ENCODE results near the gene ACP6. TPM values are rescaled to one million over a fixed set of nuclear protein-coding genes. Genes with fewer than 3 reads are reported as not detected.

Gene ACP6
- polyA plus RNA-seq, 2 of the 4 experiments (the other 2 are of a cell fraction), result 14.9 to 26.2 TPM

DNA sequence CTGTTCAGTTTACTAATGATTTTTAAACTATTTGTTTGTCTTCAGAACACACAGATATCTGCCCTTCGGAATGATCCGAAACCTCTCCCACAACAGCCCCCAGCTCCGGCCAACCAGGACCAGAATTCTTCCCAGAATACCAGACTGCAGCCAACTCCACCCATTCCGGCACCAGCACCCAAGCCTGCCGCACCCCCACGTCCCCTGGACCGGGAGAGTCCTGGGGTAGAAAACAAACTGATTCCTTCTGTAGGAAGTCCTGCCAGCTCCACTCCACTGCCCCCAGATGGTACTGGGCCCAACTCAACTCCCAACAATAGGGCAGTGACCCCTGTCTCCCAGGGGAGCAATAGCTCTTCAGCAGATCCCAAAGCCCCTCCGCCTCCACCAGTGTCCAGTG is 51.6 kb downstream of the ACP6 start:
- CTCF ChIA-PET, result interaction anchor here (0.8 to 2.5 kb wide), 3 partner anchors 9 to 123 kb away, joined by 4 to 11 read pairs (median 4); no protein-coding TSS in a partner anchor
- H3K4me2 ChIP-seq, result no peak overlapping the region
- DNase-seq (ENCODE audit: low read depth in 1 of 2, low spot score in 1 of 2) (no peak), FAIRE-seq (no peak), ATAC-seq (no peak)
- TF ChIP-seq E2F6 (IDR thresholded peaks at IDR 0.05; ENCODE audit: borderline replicate concordance, low read depth), result no peak
- TF ChIP-seq, protein P1, sequence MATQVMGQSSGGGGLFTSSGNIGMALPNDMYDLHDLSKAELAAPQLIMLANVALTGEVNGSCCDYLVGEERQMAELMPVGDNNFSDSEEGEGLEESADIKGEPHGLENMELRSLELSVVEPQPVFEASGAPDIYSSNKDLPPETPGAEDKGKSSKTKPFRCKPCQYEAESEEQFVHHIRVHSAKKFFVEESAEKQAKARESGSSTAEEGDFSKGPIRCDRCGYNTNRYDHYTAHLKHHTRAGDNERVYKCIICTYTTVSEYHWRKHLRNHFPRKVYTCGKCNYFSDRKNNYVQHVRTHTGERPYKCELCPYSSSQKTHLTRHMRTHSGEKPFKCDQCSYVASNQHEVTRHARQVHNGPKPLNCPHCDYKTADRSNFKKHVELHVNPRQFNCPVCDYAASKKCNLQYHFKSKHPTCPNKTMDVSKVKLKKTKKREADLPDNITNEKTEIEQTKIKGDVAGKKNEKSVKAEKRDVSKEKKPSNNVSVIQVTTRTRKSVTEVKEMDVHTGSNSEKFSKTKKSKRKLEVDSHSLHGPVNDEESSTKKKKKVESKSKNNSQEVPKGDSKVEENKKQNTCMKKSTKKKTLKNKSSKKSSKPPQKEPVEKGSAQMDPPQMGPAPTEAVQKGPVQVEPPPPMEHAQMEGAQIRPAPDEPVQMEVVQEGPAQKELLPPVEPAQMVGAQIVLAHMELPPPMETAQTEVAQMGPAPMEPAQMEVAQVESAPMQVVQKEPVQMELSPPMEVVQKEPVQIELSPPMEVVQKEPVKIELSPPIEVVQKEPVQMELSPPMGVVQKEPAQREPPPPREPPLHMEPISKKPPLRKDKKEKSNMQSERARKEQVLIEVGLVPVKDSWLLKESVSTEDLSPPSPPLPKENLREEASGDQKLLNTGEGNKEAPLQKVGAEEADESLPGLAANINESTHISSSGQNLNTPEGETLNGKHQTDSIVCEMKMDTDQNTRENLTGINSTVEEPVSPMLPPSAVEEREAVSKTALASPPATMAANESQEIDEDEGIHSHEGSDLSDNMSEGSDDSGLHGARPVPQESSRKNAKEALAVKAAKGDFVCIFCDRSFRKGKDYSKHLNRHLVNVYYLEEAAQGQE (IDR thresholded peaks at IDR 0.05), result no peak
- TF ChIP-seq HEYL (CRISPR knock-in tag; IDR thresholded peaks at IDR 0.05), result no peak
- no peak for TF ChIP-seq HOXB5 (CRISPR knock-in tag; IDR thresholded peaks at IDR 0.05)
- TF ChIP-seq BCL3 (IDR thresholded peaks at IDR 0.05), result no peak
- no peak for TF ChIP-seq CHD2 (IDR thresholded peaks at IDR 0.05; ENCODE audit: low read length, partially characterized antibody)
- no peak for TF ChIP-seq RAD21 (conservative IDR thresholded peaks at IDR 0.05 in 1 of 2, IDR thresholded peaks at IDR 0.05 in 1 of 2)
- no peak for TF ChIP-seq MAX (IDR thresholded peaks at IDR 0.05)
- TF ChIP-seq SREBF2 (IDR thresholded peaks at IDR 0.05), result no peak
- TF ChIP-seq RARB (CRISPR knock-in tag; IDR thresholded peaks at IDR 0.05), result no peak
- no peak for TF ChIP-seq NR3C1 (IDR thresholded peaks at IDR 0.05)
- TF ChIP-seq CHD4 (IDR thresholded peaks at IDR 0.05; ENCODE audit: borderline replicate concordance), result no peak
- no peak for TF ChIP-seq RCOR1 (IDR thresholded peaks at IDR 0.05; ENCODE audit: low read depth, low read length)
- TF ChIP-seq TFCP2L1 (CRISPR knock-in tag; IDR thresholded peaks at IDR 0.05), result no peak
- no peak for TF ChIP-seq RFX5 (IDR thresholded peaks at IDR 0.05)
- no peak for TF ChIP-seq EP300 (IDR thresholded peaks at IDR 0.05)
- TF ChIP-seq ESRRA (IDR thresholded peaks at IDR 0.05; ENCODE audit: borderline replicate concordance, low read length), result no peak
- TF ChIP-seq, protein P2, sequence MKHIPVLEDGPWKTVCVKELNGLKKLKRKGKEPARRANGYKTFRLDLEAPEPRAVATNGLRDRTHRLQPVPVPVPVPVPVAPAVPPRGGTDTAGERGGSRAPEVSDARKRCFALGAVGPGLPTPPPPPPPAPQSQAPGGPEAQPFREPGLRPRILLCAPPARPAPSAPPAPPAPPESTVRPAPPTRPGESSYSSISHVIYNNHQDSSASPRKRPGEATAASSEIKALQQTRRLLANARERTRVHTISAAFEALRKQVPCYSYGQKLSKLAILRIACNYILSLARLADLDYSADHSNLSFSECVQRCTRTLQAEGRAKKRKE (CRISPR knock-in tag; IDR thresholded peaks at IDR 0.05; ENCODE audit: low read depth), result no peak
- TF ChIP-seq FOXS1 (CRISPR knock-in tag; IDR thresholded peaks at IDR 0.05), result no peak
- no peak for TF ChIP-seq KDM5A (IDR thresholded peaks at IDR 0.05)
- 91% methylated on average over 8 of the region's 8 CpGs for WGBS (ENCODE audit: missing lambda C conversion rate)
- no peaks in the 10 kb centered on the region for H3K9me3 ChIP-seq
- no peaks in the 10 kb centered on the region for H3K4me1 ChIP-seq
- no peak overlapping the region for H3K27ac ChIP-seq
- H3K4me3 ChIP-seq, result no peak overlapping the region
- POLR2A ChIA-PET, result no interaction called here

DNA sequence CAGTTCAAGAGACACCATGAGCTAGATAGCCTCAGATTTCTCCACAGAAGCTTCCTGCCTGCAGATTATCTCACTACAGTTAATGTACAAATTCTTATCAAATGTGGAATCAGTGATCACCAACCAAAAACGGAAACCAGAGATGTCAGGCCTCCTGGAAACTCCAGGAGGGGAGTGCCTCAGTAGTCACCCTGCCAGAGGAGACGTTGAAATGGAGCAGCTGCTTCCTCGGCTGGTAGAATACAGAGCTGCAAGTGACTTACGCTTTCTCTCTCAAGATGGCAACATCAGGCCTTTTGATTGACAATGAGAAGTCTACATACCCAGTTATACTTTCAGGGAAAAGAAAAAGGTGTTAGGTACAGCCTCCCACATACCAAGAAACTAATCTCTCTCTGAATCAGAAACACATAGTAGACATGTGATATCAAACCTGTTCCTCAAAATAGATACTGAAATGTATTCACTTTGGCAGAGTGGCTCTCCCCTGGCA is 52.2 kb downstream of the ACP6 start:
- Histone ChIP-seq H3K4me2 (no peak overlapping the region), H3K27ac (no peak overlapping the region), H3K9me3 (no peaks in the 10 kb centered on the region), H3K4me3 (no peak overlapping the region), H3K4me1 (peaks cover 3% of the 10 kb centered on the region; the same call in 2 of the 3 replicates)
- POLR2A ChIA-PET, result no interaction called here
- ATAC-seq (no peak), DNase-seq (ENCODE audit: low read depth in 1 of 2, low spot score in 1 of 2) (no peak), FAIRE-seq (no peak)
- CTCF ChIA-PET, result interaction anchor here (0.7 to 2.5 kb wide), 2 partner anchors 9 to 12 kb away, joined by 4 to 11 read pairs; no protein-coding TSS in a partner anchor
- WGBS (ENCODE audit: missing lambda C conversion rate), result 84% methylated on average over 4 of the region's 4 CpGs
- no peak for TF ChIP-seq GATA3 (IDR thresholded peaks at IDR 0.05; ENCODE audit: borderline replicate concordance)
- TF ChIP-seq, protein P2 (CRISPR knock-in tag; IDR thresholded peaks at IDR 0.05; ENCODE audit: low read depth), result no peak
- TF ChIP-seq SMC3 (IDR thresholded peaks at IDR 0.05), result no peak
- no peak for TF ChIP-seq RAD21 (conservative IDR thresholded peaks at IDR 0.05 in 1 of 2, IDR thresholded peaks at IDR 0.05 in 1 of 2)
- TF ChIP-seq PBX3 (IDR thresholded peaks at IDR 0.05), result no peak
- no peak for TF ChIP-seq HEYL (CRISPR knock-in tag; IDR thresholded peaks at IDR 0.05)
- TF ChIP-seq, protein P3, sequence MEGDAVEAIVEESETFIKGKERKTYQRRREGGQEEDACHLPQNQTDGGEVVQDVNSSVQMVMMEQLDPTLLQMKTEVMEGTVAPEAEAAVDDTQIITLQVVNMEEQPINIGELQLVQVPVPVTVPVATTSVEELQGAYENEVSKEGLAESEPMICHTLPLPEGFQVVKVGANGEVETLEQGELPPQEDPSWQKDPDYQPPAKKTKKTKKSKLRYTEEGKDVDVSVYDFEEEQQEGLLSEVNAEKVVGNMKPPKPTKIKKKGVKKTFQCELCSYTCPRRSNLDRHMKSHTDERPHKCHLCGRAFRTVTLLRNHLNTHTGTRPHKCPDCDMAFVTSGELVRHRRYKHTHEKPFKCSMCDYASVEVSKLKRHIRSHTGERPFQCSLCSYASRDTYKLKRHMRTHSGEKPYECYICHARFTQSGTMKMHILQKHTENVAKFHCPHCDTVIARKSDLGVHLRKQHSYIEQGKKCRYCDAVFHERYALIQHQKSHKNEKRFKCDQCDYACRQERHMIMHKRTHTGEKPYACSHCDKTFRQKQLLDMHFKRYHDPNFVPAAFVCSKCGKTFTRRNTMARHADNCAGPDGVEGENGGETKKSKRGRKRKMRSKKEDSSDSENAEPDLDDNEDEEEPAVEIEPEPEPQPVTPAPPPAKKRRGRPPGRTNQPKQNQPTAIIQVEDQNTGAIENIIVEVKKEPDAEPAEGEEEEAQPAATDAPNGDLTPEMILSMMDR (IDR thresholded peaks at IDR 0.05), result no peak
- TF ChIP-seq FOSB (CRISPR knock-in tag; IDR thresholded peaks at IDR 0.05), result no peak
- no peak for TF ChIP-seq NR3C1 (IDR thresholded peaks at IDR 0.05)
- no peak for TF ChIP-seq MYC (IDR thresholded peaks at IDR 0.05; ENCODE audit: borderline replicate concordance, low read length)
- no peak for TF ChIP-seq ZNF302 (CRISPR knock-in tag; IDR thresholded peaks at IDR 0.05)
- no peak for TF ChIP-seq BHLHE40 (IDR thresholded peaks at IDR 0.05; ENCODE audit: low read depth, low read length)
